GM12878 (cell line): ENCODE measurements around the gene LPA.

Source experiments
- JUND ChIP-seq: IDR thresholded peaks from 2 replicates; pipeline ENCODE4 v1.6.1; 2012; ENCODE audit warnings: low read depth, mild to moderate bottlenecking, low read length, improper control_type of control experiment, moderate library complexity
- TF ChIP-seq, protein P1 (sequence below), 3 experiments: IDR thresholded peaks in 2 of 3; conservative IDR thresholded peaks in 1 of 3; 2 replicates each; pipeline ENCODE4 v1.5.1; 2011; ENCODE audit warnings: low read depth in 3 of 3, low read length in 3 of 3, mild to moderate bottlenecking in 3 of 3, control low read depth in 2 of 3, moderate library complexity in 2 of 3, inconsistent platforms in 1 of 3, mixed read lengths in 1 of 3; ENCODE audit not compliant: control insufficient read depth in 2 of 3, insufficient read depth in 1 of 3; ENCODE audit errors: extremely low read depth in 1 of 3

DNA sequence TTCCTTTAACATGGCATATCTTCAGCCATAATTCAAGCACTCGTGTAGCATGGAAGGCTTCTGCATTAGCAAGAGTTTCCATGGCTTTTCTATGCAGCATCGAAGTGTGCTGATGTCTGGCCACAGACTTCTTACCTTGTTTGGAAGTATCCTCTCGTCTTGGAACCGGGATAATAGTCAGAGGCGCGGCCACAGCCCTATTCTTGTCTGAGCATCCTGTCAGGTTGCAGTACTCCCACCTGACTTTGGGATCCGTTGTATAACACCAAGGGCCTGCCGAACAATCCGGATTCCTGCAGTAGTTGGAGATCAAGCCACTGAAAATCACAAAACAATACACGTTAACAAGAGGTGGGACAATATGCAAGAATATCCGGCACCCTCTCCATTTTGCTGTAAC lies 177.0 kb downstream of the LPA start:
- TF ChIP-seq, protein P1, sequence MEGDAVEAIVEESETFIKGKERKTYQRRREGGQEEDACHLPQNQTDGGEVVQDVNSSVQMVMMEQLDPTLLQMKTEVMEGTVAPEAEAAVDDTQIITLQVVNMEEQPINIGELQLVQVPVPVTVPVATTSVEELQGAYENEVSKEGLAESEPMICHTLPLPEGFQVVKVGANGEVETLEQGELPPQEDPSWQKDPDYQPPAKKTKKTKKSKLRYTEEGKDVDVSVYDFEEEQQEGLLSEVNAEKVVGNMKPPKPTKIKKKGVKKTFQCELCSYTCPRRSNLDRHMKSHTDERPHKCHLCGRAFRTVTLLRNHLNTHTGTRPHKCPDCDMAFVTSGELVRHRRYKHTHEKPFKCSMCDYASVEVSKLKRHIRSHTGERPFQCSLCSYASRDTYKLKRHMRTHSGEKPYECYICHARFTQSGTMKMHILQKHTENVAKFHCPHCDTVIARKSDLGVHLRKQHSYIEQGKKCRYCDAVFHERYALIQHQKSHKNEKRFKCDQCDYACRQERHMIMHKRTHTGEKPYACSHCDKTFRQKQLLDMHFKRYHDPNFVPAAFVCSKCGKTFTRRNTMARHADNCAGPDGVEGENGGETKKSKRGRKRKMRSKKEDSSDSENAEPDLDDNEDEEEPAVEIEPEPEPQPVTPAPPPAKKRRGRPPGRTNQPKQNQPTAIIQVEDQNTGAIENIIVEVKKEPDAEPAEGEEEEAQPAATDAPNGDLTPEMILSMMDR (IDR thresholded peaks at IDR 0.05 in 2 of 3, conservative IDR thresholded peaks at IDR 0.05 in 1 of 3; ENCODE audit: control insufficient read depth in 2 of 3, extremely low read depth in 1 of 3, insufficient read depth in 1 of 3, low read depth in 3 of 3, low read length in 3 of 3) = no peak
- TF ChIP-seq JUND = no peak
